Liver (tissue), 9 donors: ENCODE measurements around the gene OR56A3. TPM values are rescaled to one million over a fixed set of nuclear protein-coding genes. Genes with fewer than 3 reads are reported as not detected.

Experiments
- DNase-seq: peaks from one replicate; pipeline ENCODE4 v3.0.0-alpha.2; 2017; ENCODE audit warnings: low spot score
- H3K27ac ChIP-seq, 2 donors: one replicate each; pipeline ENCODE4 v1.7.0; 2013; ENCODE audit warnings: inconsistent platforms in 2 of 2, low read length in 2 of 2, control low read depth in 1 of 2, low read depth in 1 of 2, mild to moderate bottlenecking in 1 of 2
- H3K27me3 ChIP-seq, 4 donors: one replicate each; pipeline versions ENCODE4 v1.6.1 to v1.7.0; 2013; ENCODE audit warnings: low read length in 3 of 4, inconsistent platforms in 1 of 4, mild to moderate bottlenecking in 1 of 4, moderate library complexity in 1 of 4; ENCODE audit not compliant: control insufficient read depth in 4 of 4, insufficient read depth in 4 of 4
- H3K36me3 ChIP-seq, 4 donors: one replicate each; pipeline versions ENCODE4 v1.6.1 to v1.7.0; 2013; ENCODE audit warnings: low read length in 3 of 4, mild to moderate bottlenecking in 3 of 4, low read depth in 1 of 4, moderate library complexity in 1 of 4; ENCODE audit not compliant: control insufficient read depth in 4 of 4, insufficient read depth in 3 of 4
- H3K4me1 ChIP-seq, 4 donors: one replicate each; pipeline versions ENCODE4 v1.6.1 to v1.7.0; 2013; ENCODE audit warnings: low read length in 3 of 4, mild to moderate bottlenecking in 3 of 4, moderate library complexity in 1 of 4; ENCODE audit not compliant: control insufficient read depth in 4 of 4, insufficient read depth in 4 of 4
- H3K4me3 ChIP-seq, 3 donors: one replicate each; pipeline versions ENCODE4 v1.6.1 to v1.7.0; 2013; ENCODE audit warnings: low read length in 3 of 3, control low read depth in 1 of 3, low read depth in 1 of 3, mild to moderate bottlenecking in 1 of 3
- H3K9ac ChIP-seq, 2 donors: one replicate each; pipeline ENCODE4 v1.7.0; 2013; ENCODE audit warnings: low read length in 2 of 2, mild to moderate bottlenecking in 2 of 2, moderate library complexity in 2 of 2, control low read depth in 1 of 2, low read depth in 1 of 2
- H3K9me3 ChIP-seq, 4 donors: one replicate each; pipeline versions ENCODE4 v1.6.1 to v1.7.0; 2013; ENCODE audit warnings: low read length in 3 of 4; ENCODE audit not compliant: control insufficient read depth in 4 of 4
- ATF3 ChIP-seq: IDR thresholded peaks from 2 replicates; pipeline ENCODE4 v1.6.1; 2016; ENCODE audit warnings: antibody characterized with exemption
- CTCF ChIP-seq: fragments of 150-350 bp; IDR thresholded peaks from 2 replicates; pipeline ENCODE4 v1.5.1; 2017; ENCODE audit warnings: improper control_type of control experiment, low read depth, low read length; ENCODE audit not compliant: missing input control
- EGR1 ChIP-seq, 2 donors: IDR thresholded peaks; 2 replicates each; pipeline ENCODE4 v1.6.1; 2016 to 2018; ENCODE audit warnings: antibody characterized with exemption in 2 of 2, low read depth in 2 of 2
- FOXA1 ChIP-seq: IDR thresholded peaks from 2 replicates; pipeline ENCODE4 v1.6.1; 2016; ENCODE audit warnings: antibody characterized with exemption
- FOXA2 ChIP-seq: IDR thresholded peaks from 2 replicates; pipeline ENCODE4 v1.6.1; 2016; ENCODE audit warnings: antibody characterized with exemption
- HNF4A ChIP-seq, 2 donors: conservative IDR thresholded peaks; 2 replicates each; pipeline ENCODE4 v1.6.1; 2016; ENCODE audit warnings: antibody characterized with exemption in 2 of 2, mild to moderate bottlenecking in 2 of 2
- HNF4G ChIP-seq: IDR thresholded peaks from 2 replicates; pipeline ENCODE4 v1.6.1; 2016; ENCODE audit warnings: antibody characterized with exemption
- JUND ChIP-seq, 2 donors: IDR thresholded peaks; 2 replicates each; pipeline ENCODE4 v1.6.1; 2016; ENCODE audit warnings: antibody characterized with exemption in 2 of 2
- MAX ChIP-seq: IDR thresholded peaks from 2 replicates; pipeline ENCODE4 v1.6.1; 2016; ENCODE audit warnings: antibody characterized with exemption
- NR2F2 ChIP-seq: IDR thresholded peaks from 2 replicates; pipeline ENCODE4 v1.6.1; 2016; ENCODE audit warnings: antibody characterized with exemption
- RAD21 ChIP-seq, 2 donors: IDR thresholded peaks; 2 replicates each; pipeline ENCODE4 v1.6.1; 2016; ENCODE audit warnings: antibody characterized with exemption in 2 of 2, mild to moderate bottlenecking in 2 of 2
- REST ChIP-seq: IDR thresholded peaks from 2 replicates; pipeline ENCODE4 v1.6.1; 2016; ENCODE audit warnings: antibody characterized with exemption, mild to moderate bottlenecking
- RXRA ChIP-seq, 2 donors: IDR thresholded peaks; 2 replicates each; pipeline ENCODE4 v1.6.1; 2017 to 2018; ENCODE audit warnings: antibody characterized with exemption in 2 of 2, mild to moderate bottlenecking in 1 of 2
- SP1 ChIP-seq: IDR thresholded peaks from 2 replicates; pipeline ENCODE4 v1.6.1; 2018; ENCODE audit warnings: antibody characterized with exemption, mild to moderate bottlenecking
- TAF1 ChIP-seq: conservative IDR thresholded peaks from 2 replicates; pipeline ENCODE4 v1.6.1; 2016; ENCODE audit warnings: antibody characterized with exemption, mild to moderate bottlenecking
- YY1 ChIP-seq: IDR thresholded peaks from 2 replicates; pipeline ENCODE4 v1.6.1; 2016; ENCODE audit warnings: antibody characterized with exemption, mild to moderate bottlenecking
- ZBTB33 ChIP-seq: IDR thresholded peaks from 2 replicates; pipeline ENCODE4 v1.6.1; 2016; ENCODE audit warnings: antibody characterized with exemption
- WGBS: extraction: QIAGEN DNeasy Blood & Tissue Kit; methylation state at CpG from one replicate; pipeline ENCODE4 v1.1.7; 2013; 5-methylcytosine and 5-hydroxymethylcytosine counted together
- polyA plus RNA-seq, 2 donors: library from polyadenylated mRNA; stranded (reverse) in 1 of 2; unstranded in 1 of 2; fragments of 200-250 nt in 1 of 2; fragments of >200 nt in 1 of 2; fragmentation: Nextera tagmentation in 1 of 2; extraction: Ambion mirVana in 1 of 2; gene quantifications; one replicate each; pipeline versions ENCODE4 v1.2.1 to v1.2.3, GENCODE V29; 2013 to 2015
- total RNA-seq, 2 donors: library from RNA; depleted of rRNA; stranded (reverse); fragments of >200 nt; gene quantifications; one replicate each; pipeline ENCODE4 v1.2.3, GENCODE V29; 2014
- donor health status: healthy.
- donor health status: healthy.
- donor health status: healthy.
- donor health status: healthy.
- donor health status: healthy.

The OR56A3 gene
- total and polyA plus RNA-seq, 4 donors: not detected

- TF ChIP-seq ZBTB33 (no peak), EGR1 (IDR thresholded peaks at IDR 0.05; ENCODE audit: low read depth in 2 of 2) (no peak)
Observed at GRCh38 chr11:5973530-5973929, 31.5 kb downstream of the OR56A3 start (continued).

GRCh38 chr11:5983443-5983842 lies 41.4 kb downstream of the OR56A3 start:
- H3K27me3 ChIP-seq: peaks cover 0 to 4% (median 0%) of the 10 kb centered on the region in 4 donors
- no peak overlapping the region for H3K4me3 ChIP-seq
- H3K9me3 ChIP-seq: no peaks in the 10 kb centered on the region
- no peaks in the 10 kb centered on the region for H3K36me3 ChIP-seq
- H3K4me1 ChIP-seq: no peaks in the 10 kb centered on the region
- no peak overlapping the region for H3K27ac ChIP-seq
- H3K9ac ChIP-seq: no peak overlapping the region
- 40% methylated on average over 1 of the region's 1 CpG for WGBS
- no peak for DNase-seq
- no peak for TF ChIP-seq YY1
- TF ChIP-seq FOXA2: no peak
- no peak for TF ChIP-seq EGR1 (IDR thresholded peaks at IDR 0.05; ENCODE audit: low read depth in 2 of 2)

- no peaks in the 10 kb centered on the region for H3K36me3 ChIP-seq
- H3K9me3 ChIP-seq: no peaks in the 10 kb centered on the region
- no peak within 1 kb of the TSS for H3K9ac ChIP-seq
- no peak within 1 kb of the TSS for H3K27ac ChIP-seq
- 40% methylated on average over 1 of the region's 1 CpG for WGBS
- no peak for DNase-seq
- H3K27me3 ChIP-seq: peaks cover 0 to 3% (median 0%) of the 10 kb centered on the region in 4 donors
- TF ChIP-seq MAX (no peak), YY1 (no peak), RXRA (IDR thresholded peaks at IDR 0.05) (no peak), ATF3 (no peak), EGR1 (IDR thresholded peaks at IDR 0.05; ENCODE audit: low read depth in 2 of 2) (no peak), NR2F2 (no peak), REST (no peak), CTCF (no peak), FOXA2 (no peak), SP1 (no peak), HNF4A (conservative IDR thresholded peaks at IDR 0.05) (no peak), RAD21 (IDR thresholded peaks at IDR 0.05) (no peak), JUND (IDR thresholded peaks at IDR 0.05) (no peak), HNF4G (no peak), FOXA1 (no peak), TAF1 (no peak), ZBTB33 (no peak)
- no peaks in the 10 kb centered on the region for H3K4me1 ChIP-seq
- no peak within 1 kb of the TSS for H3K4me3 ChIP-seq
Observed at GRCh38 chr11:5986885-5987284, 44.8 kb downstream of the OR56A3 start, which contains the start of gene OR52L1. OR52L1 (minus strand) TSS chr11:5986985; CDS start chr11:5986930, 55 bp downstream.
